Ovary (tissue), 3 donors: ENCODE data around the gene FSTL1.
A peak's percentile ranks its signal among the peaks of the same experiment; 100 is the strongest.

Experiments used
- CTCF ChIP-seq, 3 donors: fragments of 450-650 bp in 2 of 3; fragments of 200-600 bp in 1 of 3; IDR thresholded peaks; one replicate each; pipeline versions ENCODE4 v1.5.1 to v1.8.0; 2016 to 2022; ENCODE audit warnings: antibody characterized with exemption in 3 of 3, mild to moderate bottlenecking in 1 of 3
- POLR2A ChIP-seq: fragments of 450-650 bp; IDR thresholded peaks from one replicate; pipeline ENCODE4 v1.6.1; 2017; ENCODE audit warnings: antibody characterized with exemption, mild to moderate bottlenecking, moderate library complexity
- donor health status: DM: no; HTN: no; CAD: no.

- TF ChIP-seq CTCF (IDR thresholded peaks at IDR 0.05), result peak in 2 of 3 donors; percentile 34 to 52
- peak; percentile 89 for TF ChIP-seq POLR2A
Observed at GRCh38 chr3:120348991-120349854, 101.6 kb downstream of the FSTL1 start, which contains the start of gene LRRC58.
